ENCODE data around the gene LUM. TPM values are rescaled to one million over a fixed set of nuclear protein-coding genes. Genes with fewer than 3 reads are reported as not detected.

Gene LUM, protein sequence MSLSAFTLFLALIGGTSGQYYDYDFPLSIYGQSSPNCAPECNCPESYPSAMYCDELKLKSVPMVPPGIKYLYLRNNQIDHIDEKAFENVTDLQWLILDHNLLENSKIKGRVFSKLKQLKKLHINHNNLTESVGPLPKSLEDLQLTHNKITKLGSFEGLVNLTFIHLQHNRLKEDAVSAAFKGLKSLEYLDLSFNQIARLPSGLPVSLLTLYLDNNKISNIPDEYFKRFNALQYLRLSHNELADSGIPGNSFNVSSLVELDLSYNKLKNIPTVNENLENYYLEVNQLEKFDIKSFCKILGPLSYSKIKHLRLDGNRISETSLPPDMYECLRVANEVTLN
- 72.9 TPM for total RNA-seq

DNA sequence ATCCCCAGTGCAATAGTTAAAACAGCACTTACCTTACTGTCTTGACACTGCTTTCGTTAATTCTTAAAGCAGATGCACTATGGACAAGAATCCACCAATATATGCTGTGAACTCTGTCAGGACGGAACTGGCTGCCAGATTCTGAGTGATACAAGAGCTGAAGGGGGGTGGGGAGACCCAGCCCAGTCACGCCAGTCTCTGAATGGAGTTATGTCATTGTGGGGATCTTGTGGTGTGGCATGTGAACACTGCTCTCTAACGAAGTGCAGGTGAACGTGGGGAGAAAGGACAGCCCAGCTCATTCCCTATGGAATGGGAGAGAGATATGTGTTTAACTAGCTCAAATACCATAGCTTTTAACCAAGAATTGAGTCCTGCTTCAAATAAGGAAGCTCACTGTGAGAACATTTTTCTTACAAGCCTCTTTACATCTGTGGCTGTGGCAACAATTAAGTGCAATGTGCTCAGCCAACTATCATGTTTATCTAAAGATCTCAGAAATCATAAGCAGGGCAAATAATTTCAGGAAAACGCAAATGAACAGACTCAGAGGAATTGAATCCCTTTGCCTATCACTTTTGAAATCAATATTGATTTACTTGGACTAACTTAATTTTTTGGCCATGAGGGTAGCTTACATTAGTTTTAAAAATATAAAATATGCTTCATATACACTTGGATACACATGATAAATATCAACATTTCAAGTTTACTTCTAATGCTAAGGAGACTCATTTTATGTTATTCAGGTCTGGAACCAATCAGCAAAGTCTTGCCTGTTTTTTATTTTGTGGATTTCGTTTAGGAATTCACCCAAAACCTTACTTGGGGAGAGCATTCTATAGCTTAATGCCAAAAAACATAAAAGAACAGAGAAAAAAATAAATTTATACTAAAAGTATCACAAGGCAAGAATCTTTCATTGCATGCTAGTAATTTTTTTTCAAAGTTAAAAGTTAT lies at the start of gene LUM:
Gene LUM, minus strand, starts transcription at position 129 of the 960 bp plus-strand sequence. CDS start 2,515 bp downstream, outside the sequence.
- H3K27ac ChIP-seq, result peak within 1 kb of the TSS; percentile 73
- no peaks in the 10 kb centered on the region for H3K9me3 ChIP-seq
- H3K36me3 ChIP-seq, result no peaks in the 10 kb centered on the region
- TF ChIP-seq POLR2A (IDR thresholded peaks at IDR 0.05), result no peak
- TF ChIP-seq, protein P1, sequence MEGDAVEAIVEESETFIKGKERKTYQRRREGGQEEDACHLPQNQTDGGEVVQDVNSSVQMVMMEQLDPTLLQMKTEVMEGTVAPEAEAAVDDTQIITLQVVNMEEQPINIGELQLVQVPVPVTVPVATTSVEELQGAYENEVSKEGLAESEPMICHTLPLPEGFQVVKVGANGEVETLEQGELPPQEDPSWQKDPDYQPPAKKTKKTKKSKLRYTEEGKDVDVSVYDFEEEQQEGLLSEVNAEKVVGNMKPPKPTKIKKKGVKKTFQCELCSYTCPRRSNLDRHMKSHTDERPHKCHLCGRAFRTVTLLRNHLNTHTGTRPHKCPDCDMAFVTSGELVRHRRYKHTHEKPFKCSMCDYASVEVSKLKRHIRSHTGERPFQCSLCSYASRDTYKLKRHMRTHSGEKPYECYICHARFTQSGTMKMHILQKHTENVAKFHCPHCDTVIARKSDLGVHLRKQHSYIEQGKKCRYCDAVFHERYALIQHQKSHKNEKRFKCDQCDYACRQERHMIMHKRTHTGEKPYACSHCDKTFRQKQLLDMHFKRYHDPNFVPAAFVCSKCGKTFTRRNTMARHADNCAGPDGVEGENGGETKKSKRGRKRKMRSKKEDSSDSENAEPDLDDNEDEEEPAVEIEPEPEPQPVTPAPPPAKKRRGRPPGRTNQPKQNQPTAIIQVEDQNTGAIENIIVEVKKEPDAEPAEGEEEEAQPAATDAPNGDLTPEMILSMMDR (IDR thresholded peaks at IDR 0.05), result no peak
- no peak for TF ChIP-seq POLR2AphosphoS5 (IDR thresholded peaks at IDR 0.05; ENCODE audit: insufficient read depth in 1 of 2, low read depth in 1 of 2)
- H3K4me3 ChIP-seq, result peak within 1 kb of the TSS; percentile 34 to 36
- peaks cover 9% of the 10 kb centered on the region for H3K4me1 ChIP-seq
- DNase-seq (ENCODE audit: extremely low spot score in 2 of 2), result no peak
- no peaks in the 10 kb centered on the region for H3K27me3 ChIP-seq
- intact Hi-C loops (cut with DNase I), result no loop called here

DNA sequence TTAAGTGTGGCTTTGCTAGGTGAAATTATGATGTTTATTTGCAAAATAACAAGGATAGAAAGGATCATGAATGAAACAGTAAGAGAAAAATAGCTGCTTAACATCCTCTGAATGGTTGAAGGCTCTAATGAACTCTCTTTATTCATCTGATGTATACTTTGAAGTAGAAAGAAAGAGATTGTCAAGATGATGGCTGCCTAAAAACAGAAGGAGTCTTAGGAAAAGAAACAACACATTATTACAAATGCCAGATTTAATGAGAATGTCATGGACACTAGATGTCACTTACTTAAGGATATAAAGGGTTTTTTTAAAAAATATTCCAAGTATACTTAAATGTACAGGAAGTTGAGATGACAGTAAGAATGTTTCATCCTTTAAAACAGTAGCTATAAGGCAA lies 49.7 kb upstream of the LUM start:
- H3K36me3 ChIP-seq, result peaks cover 0 to 21% of the 10 kb centered on the region in 2 donors
- DNase-seq (ENCODE audit: extremely low spot score in 2 of 2), result no peak
- intact Hi-C loops (cut with DNase I), result no loop called here
- no peaks in the 10 kb centered on the region for H3K9me3 ChIP-seq
- TF ChIP-seq, protein P1 (IDR thresholded peaks at IDR 0.05), result no peak
- TF ChIP-seq POLR2AphosphoS5 (IDR thresholded peaks at IDR 0.05; ENCODE audit: insufficient read depth in 1 of 2, low read depth in 1 of 2) (no peak), POLR2A (IDR thresholded peaks at IDR 0.05) (no peak)
- H3K4me1 ChIP-seq, result peaks cover 7% of the 10 kb centered on the region
- H3K27ac ChIP-seq, result no peak overlapping the region
- no peaks in the 10 kb centered on the region for H3K27me3 ChIP-seq
- no peak overlapping the region for H3K4me3 ChIP-seq

DNA sequence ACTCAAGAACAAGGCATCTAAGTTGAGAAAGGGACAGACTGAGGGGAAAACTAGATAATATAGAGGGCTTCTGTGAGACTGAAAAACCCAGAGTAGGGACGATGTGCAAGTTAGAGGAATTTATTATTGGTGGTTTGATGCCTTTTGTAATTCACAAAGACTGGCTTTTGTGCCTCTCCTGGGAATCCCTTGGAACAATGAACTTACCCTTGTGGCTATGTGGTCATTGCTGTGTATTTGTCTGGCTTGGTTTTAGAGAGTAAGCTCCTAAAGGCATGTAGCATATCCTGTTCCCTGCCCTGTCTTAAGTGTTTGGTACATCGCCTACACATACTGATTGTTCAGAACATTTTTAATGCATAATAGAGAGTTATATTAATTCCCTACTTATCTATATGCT lies 44.7 kb upstream of the LUM start:
- H3K9me3 ChIP-seq, result peaks cover under 1% of the 10 kb centered on the region
- no peak overlapping the region for H3K27ac ChIP-seq
- no peak for DNase-seq (ENCODE audit: extremely low spot score in 2 of 2)
- peaks cover 0 to 28% of the 10 kb centered on the region in 2 donors for H3K36me3 ChIP-seq
- no peaks in the 10 kb centered on the region for H3K27me3 ChIP-seq
- H3K4me3 ChIP-seq, result no peak overlapping the region
- peaks cover 19% of the 10 kb centered on the region for H3K4me1 ChIP-seq
- TF ChIP-seq, protein P1 (IDR thresholded peaks at IDR 0.05), result no peak
- TF ChIP-seq POLR2AphosphoS5 (IDR thresholded peaks at IDR 0.05; ENCODE audit: insufficient read depth in 1 of 2, low read depth in 1 of 2) (no peak), POLR2A (IDR thresholded peaks at IDR 0.05) (no peak)
- intact Hi-C loops (cut with DNase I), result no loop called here

DNA sequence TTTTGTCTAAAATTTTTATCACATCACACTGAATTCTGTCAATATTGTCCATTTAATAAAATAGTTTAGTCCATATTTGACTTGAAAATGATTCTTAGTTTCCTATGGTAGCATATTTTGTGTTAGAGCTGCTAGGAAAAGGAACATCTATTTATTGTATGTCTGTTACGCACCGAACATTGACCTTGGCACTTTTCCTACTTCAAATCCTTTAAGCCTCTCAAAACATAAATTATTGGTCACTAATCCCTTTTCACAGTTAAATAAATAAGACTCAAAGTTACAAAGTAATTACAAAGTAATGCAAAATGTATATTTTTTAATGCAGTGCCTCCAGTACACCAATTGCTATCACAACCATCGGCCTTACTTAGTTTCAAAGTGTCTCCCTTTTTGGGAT lies 42.8 kb upstream of the LUM start:
- no peak overlapping the region for H3K27ac ChIP-seq
- peaks cover 19% of the 10 kb centered on the region for H3K4me1 ChIP-seq
- peaks cover 5% of the 10 kb centered on the region for H3K9me3 ChIP-seq
- DNase-seq (ENCODE audit: extremely low spot score in 2 of 2), result no peak
- no peaks in the 10 kb centered on the region for H3K27me3 ChIP-seq
- intact Hi-C loops (cut with DNase I), result no loop called here
- TF ChIP-seq, protein P1 (IDR thresholded peaks at IDR 0.05), result no peak
- no peak for TF ChIP-seq POLR2AphosphoS5 (IDR thresholded peaks at IDR 0.05; ENCODE audit: insufficient read depth in 1 of 2, low read depth in 1 of 2)
- TF ChIP-seq POLR2A (IDR thresholded peaks at IDR 0.05), result no peak
- H3K36me3 ChIP-seq, result peaks cover 0 to 35% of the 10 kb centered on the region in 2 donors
- H3K4me3 ChIP-seq, result no peak overlapping the region

Measured in vagina (tissue), 2 donors.